Measurements from ENCODE around the gene DET1.

Gene DET1

GRCh38 chr15:88512601-88513000 lies 33.9 kb downstream of the DET1 start:
- POLR2A ChIA-PET, result no interaction called here
- no peaks in the 10 kb centered on the region for H3K4me1 ChIP-seq (ENCODE audit: control insufficient read depth, insufficient read depth, low read length)
- no peak overlapping the region for H3K27ac ChIP-seq (ENCODE audit: extremely low read depth, low read depth, low read length)
- H3K36me3 ChIP-seq (ENCODE audit: control insufficient read depth in 2 of 2, insufficient read depth in 1 of 2, low read length in 2 of 2), result peaks cover 9 to 56% of the 10 kb centered on the region in 2 experiments
- no peak overlapping the region for H3K4me3 ChIP-seq (ENCODE audit: low read depth, low read length)
- TF ChIP-seq ZNF585B (tag by site-specific recombination; IDR thresholded peaks at IDR 0.05) (no peak), ZNF629 (tag by site-specific recombination; IDR thresholded peaks at IDR 0.05) (no peak), ZNF704 (tag by site-specific recombination; IDR thresholded peaks at IDR 0.05) (no peak), ZNF777 (tag by site-specific recombination; IDR thresholded peaks at IDR 0.05; ENCODE audit: borderline replicate concordance) (no peak), ZNF529 (tag by site-specific recombination; IDR thresholded peaks at IDR 0.05; ENCODE audit: insufficient replicate concordance) (no peak), ZNF324 (tag by site-specific recombination; IDR thresholded peaks at IDR 0.05) (no peak), ZNF600 (tag by site-specific recombination; IDR thresholded peaks at IDR 0.05) (no peak), ZNF473 (tag by site-specific recombination; IDR thresholded peaks at IDR 0.05) (no peak), ZSCAN16 (tag by site-specific recombination; IDR thresholded peaks at IDR 0.05) (no peak), ZFP41 (tag by site-specific recombination; IDR thresholded peaks at IDR 0.05; ENCODE audit: borderline replicate concordance) (no peak), ZNF645 (tag by site-specific recombination; IDR thresholded peaks at IDR 0.05) (no peak), ZNF555 (tag by site-specific recombination; conservative IDR thresholded peaks at IDR 0.05) (no peak), SCRT1 (tag by site-specific recombination; IDR thresholded peaks at IDR 0.05; ENCODE audit: borderline replicate concordance) (no peak)
- TF ChIP-seq, protein P1, sequence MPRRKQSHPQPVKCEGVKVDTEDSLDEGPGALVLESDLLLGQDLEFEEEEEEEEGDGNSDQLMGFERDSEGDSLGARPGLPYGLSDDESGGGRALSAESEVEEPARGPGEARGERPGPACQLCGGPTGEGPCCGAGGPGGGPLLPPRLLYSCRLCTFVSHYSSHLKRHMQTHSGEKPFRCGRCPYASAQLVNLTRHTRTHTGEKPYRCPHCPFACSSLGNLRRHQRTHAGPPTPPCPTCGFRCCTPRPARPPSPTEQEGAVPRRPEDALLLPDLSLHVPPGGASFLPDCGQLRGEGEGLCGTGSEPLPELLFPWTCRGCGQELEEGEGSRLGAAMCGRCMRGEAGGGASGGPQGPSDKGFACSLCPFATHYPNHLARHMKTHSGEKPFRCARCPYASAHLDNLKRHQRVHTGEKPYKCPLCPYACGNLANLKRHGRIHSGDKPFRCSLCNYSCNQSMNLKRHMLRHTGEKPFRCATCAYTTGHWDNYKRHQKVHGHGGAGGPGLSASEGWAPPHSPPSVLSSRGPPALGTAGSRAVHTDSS (tag by site-specific recombination; IDR thresholded peaks at IDR 0.05), result no peak
- TF ChIP-seq, protein P2, sequence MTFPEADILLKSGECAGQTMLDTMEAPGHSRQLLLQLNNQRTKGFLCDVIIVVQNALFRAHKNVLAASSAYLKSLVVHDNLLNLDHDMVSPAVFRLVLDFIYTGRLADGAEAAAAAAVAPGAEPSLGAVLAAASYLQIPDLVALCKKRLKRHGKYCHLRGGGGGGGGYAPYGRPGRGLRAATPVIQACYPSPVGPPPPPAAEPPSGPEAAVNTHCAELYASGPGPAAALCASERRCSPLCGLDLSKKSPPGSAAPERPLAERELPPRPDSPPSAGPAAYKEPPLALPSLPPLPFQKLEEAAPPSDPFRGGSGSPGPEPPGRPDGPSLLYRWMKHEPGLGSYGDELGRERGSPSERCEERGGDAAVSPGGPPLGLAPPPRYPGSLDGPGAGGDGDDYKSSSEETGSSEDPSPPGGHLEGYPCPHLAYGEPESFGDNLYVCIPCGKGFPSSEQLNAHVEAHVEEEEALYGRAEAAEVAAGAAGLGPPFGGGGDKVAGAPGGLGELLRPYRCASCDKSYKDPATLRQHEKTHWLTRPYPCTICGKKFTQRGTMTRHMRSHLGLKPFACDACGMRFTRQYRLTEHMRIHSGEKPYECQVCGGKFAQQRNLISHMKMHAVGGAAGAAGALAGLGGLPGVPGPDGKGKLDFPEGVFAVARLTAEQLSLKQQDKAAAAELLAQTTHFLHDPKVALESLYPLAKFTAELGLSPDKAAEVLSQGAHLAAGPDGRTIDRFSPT (tag by site-specific recombination; IDR thresholded peaks at IDR 0.05), result no peak
- TF ChIP-seq, protein P3, sequence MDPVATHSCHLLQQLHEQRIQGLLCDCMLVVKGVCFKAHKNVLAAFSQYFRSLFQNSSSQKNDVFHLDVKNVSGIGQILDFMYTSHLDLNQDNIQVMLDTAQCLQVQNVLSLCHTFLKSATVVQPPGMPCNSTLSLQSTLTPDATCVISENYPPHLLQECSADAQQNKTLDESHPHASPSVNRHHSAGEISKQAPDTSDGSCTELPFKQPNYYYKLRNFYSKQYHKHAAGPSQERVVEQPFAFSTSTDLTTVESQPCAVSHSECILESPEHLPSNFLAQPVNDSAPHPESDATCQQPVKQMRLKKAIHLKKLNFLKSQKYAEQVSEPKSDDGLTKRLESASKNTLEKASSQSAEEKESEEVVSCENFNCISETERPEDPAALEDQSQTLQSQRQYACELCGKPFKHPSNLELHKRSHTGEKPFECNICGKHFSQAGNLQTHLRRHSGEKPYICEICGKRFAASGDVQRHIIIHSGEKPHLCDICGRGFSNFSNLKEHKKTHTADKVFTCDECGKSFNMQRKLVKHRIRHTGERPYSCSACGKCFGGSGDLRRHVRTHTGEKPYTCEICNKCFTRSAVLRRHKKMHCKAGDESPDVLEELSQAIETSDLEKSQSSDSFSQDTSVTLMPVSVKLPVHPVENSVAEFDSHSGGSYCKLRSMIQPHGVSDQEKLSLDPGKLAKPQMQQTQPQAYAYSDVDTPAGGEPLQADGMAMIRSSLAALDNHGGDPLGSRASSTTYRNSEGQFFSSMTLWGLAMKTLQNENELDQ (tag by site-specific recombination; IDR thresholded peaks at IDR 0.05; ENCODE audit: low read depth), result no peak
- TF ChIP-seq, protein P4, sequence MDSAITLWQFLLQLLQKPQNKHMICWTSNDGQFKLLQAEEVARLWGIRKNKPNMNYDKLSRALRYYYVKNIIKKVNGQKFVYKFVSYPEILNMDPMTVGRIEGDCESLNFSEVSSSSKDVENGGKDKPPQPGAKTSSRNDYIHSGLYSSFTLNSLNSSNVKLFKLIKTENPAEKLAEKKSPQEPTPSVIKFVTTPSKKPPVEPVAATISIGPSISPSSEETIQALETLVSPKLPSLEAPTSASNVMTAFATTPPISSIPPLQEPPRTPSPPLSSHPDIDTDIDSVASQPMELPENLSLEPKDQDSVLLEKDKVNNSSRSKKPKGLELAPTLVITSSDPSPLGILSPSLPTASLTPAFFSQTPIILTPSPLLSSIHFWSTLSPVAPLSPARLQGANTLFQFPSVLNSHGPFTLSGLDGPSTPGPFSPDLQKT (IDR thresholded peaks at IDR 0.05; ENCODE audit: borderline replicate concordance, low read depth, low read length), result no peak
- TF ChIP-seq, protein P5, sequence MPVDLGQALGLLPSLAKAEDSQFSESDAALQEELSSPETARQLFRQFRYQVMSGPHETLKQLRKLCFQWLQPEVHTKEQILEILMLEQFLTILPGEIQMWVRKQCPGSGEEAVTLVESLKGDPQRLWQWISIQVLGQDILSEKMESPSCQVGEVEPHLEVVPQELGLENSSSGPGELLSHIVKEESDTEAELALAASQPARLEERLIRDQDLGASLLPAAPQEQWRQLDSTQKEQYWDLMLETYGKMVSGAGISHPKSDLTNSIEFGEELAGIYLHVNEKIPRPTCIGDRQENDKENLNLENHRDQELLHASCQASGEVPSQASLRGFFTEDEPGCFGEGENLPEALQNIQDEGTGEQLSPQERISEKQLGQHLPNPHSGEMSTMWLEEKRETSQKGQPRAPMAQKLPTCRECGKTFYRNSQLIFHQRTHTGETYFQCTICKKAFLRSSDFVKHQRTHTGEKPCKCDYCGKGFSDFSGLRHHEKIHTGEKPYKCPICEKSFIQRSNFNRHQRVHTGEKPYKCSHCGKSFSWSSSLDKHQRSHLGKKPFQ (tag by site-specific recombination; IDR thresholded peaks at IDR 0.05), result no peak
- H3K9me3 ChIP-seq (ENCODE audit: control insufficient read depth, insufficient read depth, low read depth, low read length), result no peaks in the 10 kb centered on the region
- CTCF ChIA-PET, result interaction anchor here (0.6 to 1.0 kb wide), 2 partner anchors 36 to 1944 kb away, joined by 3 read pairs; no protein-coding TSS in a partner anchor

Measured in HEK293 (cell line).